ENCODE results near the gene RCAN2. TPM values are rescaled to one million over a fixed set of nuclear protein-coding genes. Genes with fewer than 3 reads are reported as not detected.

Gene RCAN2
- total RNA-seq, 2 experiments from 2014 or later: not detected

DNA sequence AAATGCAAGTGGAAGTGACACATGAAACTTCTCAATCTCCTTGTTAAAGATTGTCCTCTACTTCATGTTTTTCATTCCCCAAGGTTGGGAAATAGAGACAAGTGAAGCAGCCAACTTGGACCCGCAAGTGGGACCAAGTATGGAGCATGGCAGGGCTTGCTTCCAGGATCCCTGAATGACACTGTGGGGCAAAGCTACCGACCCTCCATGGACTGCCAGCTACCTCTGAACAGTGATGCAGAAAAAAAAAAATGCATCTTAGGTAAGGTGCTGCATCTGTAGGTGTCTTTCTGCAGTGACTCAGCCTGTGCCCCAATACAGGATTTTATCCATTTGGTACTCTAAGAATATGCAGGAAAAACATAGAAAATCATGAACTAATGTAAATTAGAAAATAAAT is 201.4 kb downstream of the RCAN2 start:
- ChIA-PET CTCF (ENCODE audit: unreplicated experiment) (no interaction called here), POLR2A (no interaction called here)
- no peak overlapping the region for H3K4me2 ChIP-seq (ENCODE audit: low read length)
- TF ChIP-seq CTCF (conservative IDR thresholded peaks at IDR 0.05; ENCODE audit: low read length): no peak
- no peak for TF ChIP-seq EZH2phosphoT487 (IDR thresholded peaks at IDR 0.05; ENCODE audit: borderline replicate concordance, low read depth, low read length)
- H3K36me3 ChIP-seq (ENCODE audit: insufficient read depth, low read length): no peaks in the 10 kb centered on the region
- H3K4me3 ChIP-seq (ENCODE audit: low read depth, low read length, poor library complexity, severe bottlenecking): no peak overlapping the region
- no TSS peak for BruUV-seq (replicated peaks)
- no peaks in the 10 kb centered on the region for H3K9me2 ChIP-seq (ENCODE audit: insufficient read depth, low read length)
- no peaks in the 10 kb centered on the region for H3K79me2 ChIP-seq (ENCODE audit: insufficient read depth, low read depth, low read length)
- intact Hi-C loops (cut with micrococcal nuclease; ENCODE audit: unreplicated experiment): no loop called here
- H3K9me3 ChIP-seq (ENCODE audit: low read length): no peaks in the 10 kb centered on the region
- DNase-seq (ENCODE audit: low spot score): no peak
- H4K20me1 ChIP-seq (ENCODE audit: insufficient read depth, low read length): no peaks in the 10 kb centered on the region
- H3K27ac ChIP-seq (ENCODE audit: low read depth, low read length, poor library complexity, severe bottlenecking): no peak overlapping the region
- no peak overlapping the region for H2AFZ ChIP-seq (ENCODE audit: low read length)
- H3K4me1 ChIP-seq (ENCODE audit: insufficient read depth, low read length, poor library complexity, severe bottlenecking): no peaks in the 10 kb centered on the region

GRCh38 chr6:46288835-46289234 is 202.4 kb downstream of the RCAN2 start:
- H3K27ac ChIP-seq (ENCODE audit: low read depth, low read length, poor library complexity, severe bottlenecking): no peak overlapping the region
- H3K79me2 ChIP-seq (ENCODE audit: insufficient read depth, low read depth, low read length): no peaks in the 10 kb centered on the region
- H3K9me2 ChIP-seq (ENCODE audit: insufficient read depth, low read length): no peaks in the 10 kb centered on the region
- no peak for TF ChIP-seq CTCF (conservative IDR thresholded peaks at IDR 0.05; ENCODE audit: low read length)
- no peak for TF ChIP-seq EZH2phosphoT487 (IDR thresholded peaks at IDR 0.05; ENCODE audit: borderline replicate concordance, low read depth, low read length)
- no peak for DNase-seq (ENCODE audit: low spot score)
- no peaks in the 10 kb centered on the region for H3K4me1 ChIP-seq (ENCODE audit: insufficient read depth, low read length, poor library complexity, severe bottlenecking)
- ChIA-PET POLR2A (no interaction called here), CTCF (ENCODE audit: unreplicated experiment) (no interaction called here)
- no peak overlapping the region for H2AFZ ChIP-seq (ENCODE audit: low read length)
- no peak overlapping the region for H3K4me3 ChIP-seq (ENCODE audit: low read depth, low read length, poor library complexity, severe bottlenecking)
- H3K36me3 ChIP-seq (ENCODE audit: insufficient read depth, low read length): no peaks in the 10 kb centered on the region
- no peak overlapping the region for H3K4me2 ChIP-seq (ENCODE audit: low read length)
- intact Hi-C loops (cut with micrococcal nuclease; ENCODE audit: unreplicated experiment): no loop called here
- H3K9me3 ChIP-seq (ENCODE audit: low read length): no peaks in the 10 kb centered on the region
- H4K20me1 ChIP-seq (ENCODE audit: insufficient read depth, low read length): no peaks in the 10 kb centered on the region
- BruUV-seq (replicated peaks): no TSS peak

- no peaks in the 10 kb centered on the region for H3K4me1 ChIP-seq (ENCODE audit: insufficient read depth, low read length, poor library complexity, severe bottlenecking)
- no peak overlapping the region for H3K4me2 ChIP-seq (ENCODE audit: low read length)
- H2AFZ ChIP-seq (ENCODE audit: low read length): no peak overlapping the region
- TF ChIP-seq EZH2phosphoT487 (IDR thresholded peaks at IDR 0.05; ENCODE audit: borderline replicate concordance, low read depth, low read length) (no peak), CTCF (conservative IDR thresholded peaks at IDR 0.05; ENCODE audit: low read length) (no peak)
- no peak overlapping the region for H3K4me3 ChIP-seq (ENCODE audit: low read depth, low read length, poor library complexity, severe bottlenecking)
- no peaks in the 10 kb centered on the region for H3K79me2 ChIP-seq (ENCODE audit: insufficient read depth, low read depth, low read length)
- no TSS peak for BruUV-seq (replicated peaks)
- no peak for DNase-seq (ENCODE audit: low spot score)
- H3K9me2 ChIP-seq (ENCODE audit: insufficient read depth, low read length): no peaks in the 10 kb centered on the region
- ChIA-PET CTCF (ENCODE audit: unreplicated experiment) (no interaction called here), POLR2A (interaction anchor here (0.6 kb wide), 1 partner anchor 223 kb away, joined by 3 read pairs; no protein-coding TSS in a partner anchor)
- no peak overlapping the region for H3K27ac ChIP-seq (ENCODE audit: low read depth, low read length, poor library complexity, severe bottlenecking)
- H3K36me3 ChIP-seq (ENCODE audit: insufficient read depth, low read length): no peaks in the 10 kb centered on the region
- H4K20me1 ChIP-seq (ENCODE audit: insufficient read depth, low read length): no peaks in the 10 kb centered on the region
- intact Hi-C loops (cut with micrococcal nuclease; ENCODE audit: unreplicated experiment): no loop called here
- no peaks in the 10 kb centered on the region for H3K9me3 ChIP-seq (ENCODE audit: low read length)
These were observed 203.6 kb downstream of the RCAN2 start for GRCh38 chr6:46287681-46288080.

All from OCI-LY7 (cell line).